RWPE2 (cell line): ENCODE measurements around the gene HAPLN3.

Experiments used
- ATAC-seq: fragments of 200-7000 bp; cut with Tn5 transposase; 3 replicates; pipeline ENCODE4 v1.9.1; 2021; ENCODE audit warnings: low read depth
- DNase-seq: peaks from one replicate; pipeline ENCODE4 v3.0.0-alpha.2; 2020; ENCODE audit warnings: low spot score
- H3K27ac ChIP-seq: fragments of 450-650 bp; 2 replicates; pipeline ENCODE4 v1.5.1; 2017; ENCODE audit warnings: mild to moderate bottlenecking; ENCODE audit not compliant: poor library complexity, severe bottlenecking
- H3K27me3 ChIP-seq: fragments of 250-450 bp; sonication (Bioruptor Pico); 2 replicates; pipeline ENCODE4 v1.5.1; 2021; ENCODE audit warnings: mild to moderate bottlenecking, moderate library complexity; ENCODE audit not compliant: insufficient read depth, poor library complexity, severe bottlenecking
- H3K36me3 ChIP-seq: fragments of 250-450 bp; sonication (Bioruptor Pico); 2 replicates; pipeline ENCODE4 v1.5.1; 2020; ENCODE audit warnings: low read depth, mild to moderate bottlenecking, moderate library complexity
- H3K4me1 ChIP-seq: fragments of 250-450 bp; sonication (Bioruptor Pico); 2 replicates; pipeline ENCODE4 v1.5.1; 2021; ENCODE audit warnings: mild to moderate bottlenecking, moderate library complexity; ENCODE audit not compliant: insufficient read depth, poor library complexity, severe bottlenecking
- H3K4me3 ChIP-seq: fragments of 250-450 bp; sonication (Bioruptor Pico); 2 replicates; pipeline ENCODE4 v1.5.1; 2021; ENCODE audit warnings: mild to moderate bottlenecking, moderate library complexity; ENCODE audit not compliant: severe bottlenecking
- H3K9me3 ChIP-seq: fragments of 250-450 bp; sonication (Bioruptor Pico); 2 replicates; pipeline ENCODE4 v1.5.1; 2021; ENCODE audit warnings: mild to moderate bottlenecking, moderate library complexity; ENCODE audit not compliant: severe bottlenecking
- TF ChIP-seq, protein P1 (sequence below): fragments of 450-650 bp; IDR thresholded peaks from one replicate; pipeline ENCODE4 v1.5.1; 2017; ENCODE audit warnings: mild to moderate bottlenecking, moderate library complexity; ENCODE audit not compliant: poor library complexity, severe bottlenecking

The HAPLN3 gene

DNA sequence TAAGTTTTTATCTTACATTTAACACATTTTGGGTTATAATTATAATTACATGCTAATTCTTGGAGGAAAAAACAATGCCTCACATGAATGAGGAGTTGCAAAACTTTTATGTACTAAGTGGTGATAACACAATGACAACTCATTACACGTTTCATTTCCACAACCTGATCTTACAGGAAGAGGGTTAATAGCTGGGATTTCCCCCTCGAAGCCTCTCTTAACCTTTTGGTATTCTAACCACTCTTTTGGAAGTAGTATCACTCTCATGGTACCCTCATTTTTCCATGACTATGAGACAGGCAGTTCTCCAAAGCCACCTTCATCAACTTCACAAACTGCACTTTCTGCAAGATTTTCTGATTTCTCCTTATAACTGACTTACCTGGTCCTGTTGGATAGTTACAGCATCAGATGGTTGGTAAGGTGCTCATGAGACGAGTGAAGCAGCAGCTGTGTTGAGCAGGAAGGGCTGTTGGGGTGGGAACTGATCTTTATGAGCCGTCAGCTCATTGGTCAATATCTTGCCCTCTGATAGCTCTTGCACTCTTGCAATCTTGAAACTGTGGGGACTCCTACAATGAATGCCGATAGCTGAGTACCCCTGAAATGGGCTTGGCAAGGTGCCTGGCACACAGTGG is 50.5 kb downstream of the HAPLN3 start:
- DNase-seq (no peak), ATAC-seq (no peak)
- Histone ChIP-seq H3K4me1 (no peaks in the 10 kb centered on the region), H3K4me3 (no peak overlapping the region), H3K27ac (no peak overlapping the region), H3K36me3 (no peaks in the 10 kb centered on the region), H3K9me3 (no peaks in the 10 kb centered on the region), H3K27me3 (no peaks in the 10 kb centered on the region)
- TF ChIP-seq, protein P1, sequence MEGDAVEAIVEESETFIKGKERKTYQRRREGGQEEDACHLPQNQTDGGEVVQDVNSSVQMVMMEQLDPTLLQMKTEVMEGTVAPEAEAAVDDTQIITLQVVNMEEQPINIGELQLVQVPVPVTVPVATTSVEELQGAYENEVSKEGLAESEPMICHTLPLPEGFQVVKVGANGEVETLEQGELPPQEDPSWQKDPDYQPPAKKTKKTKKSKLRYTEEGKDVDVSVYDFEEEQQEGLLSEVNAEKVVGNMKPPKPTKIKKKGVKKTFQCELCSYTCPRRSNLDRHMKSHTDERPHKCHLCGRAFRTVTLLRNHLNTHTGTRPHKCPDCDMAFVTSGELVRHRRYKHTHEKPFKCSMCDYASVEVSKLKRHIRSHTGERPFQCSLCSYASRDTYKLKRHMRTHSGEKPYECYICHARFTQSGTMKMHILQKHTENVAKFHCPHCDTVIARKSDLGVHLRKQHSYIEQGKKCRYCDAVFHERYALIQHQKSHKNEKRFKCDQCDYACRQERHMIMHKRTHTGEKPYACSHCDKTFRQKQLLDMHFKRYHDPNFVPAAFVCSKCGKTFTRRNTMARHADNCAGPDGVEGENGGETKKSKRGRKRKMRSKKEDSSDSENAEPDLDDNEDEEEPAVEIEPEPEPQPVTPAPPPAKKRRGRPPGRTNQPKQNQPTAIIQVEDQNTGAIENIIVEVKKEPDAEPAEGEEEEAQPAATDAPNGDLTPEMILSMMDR, result no peak

DNA sequence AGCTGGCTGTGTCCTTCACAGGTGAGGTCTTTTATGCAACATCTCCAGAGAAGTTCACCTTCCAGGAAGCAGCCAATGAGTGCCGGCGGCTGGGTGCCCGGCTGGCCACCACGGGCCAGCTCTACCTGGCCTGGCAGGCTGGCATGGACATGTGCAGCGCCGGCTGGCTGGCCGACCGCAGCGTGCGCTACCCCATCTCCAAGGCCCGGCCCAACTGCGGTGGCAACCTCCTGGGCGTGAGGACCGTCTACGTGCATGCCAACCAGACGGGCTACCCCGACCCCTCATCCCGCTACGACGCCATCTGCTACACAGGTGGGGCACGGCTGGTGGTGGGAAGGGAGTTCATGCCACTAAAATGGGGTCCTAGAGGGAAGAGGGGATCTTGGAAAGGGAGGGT is 52.0 kb downstream of the HAPLN3 start:
- no peaks in the 10 kb centered on the region for H3K27me3 ChIP-seq
- H3K9me3 ChIP-seq, result no peaks in the 10 kb centered on the region
- TF ChIP-seq, protein P1, result no peak
- H3K4me3 ChIP-seq, result no peak overlapping the region
- DNase-seq, result peak; percentile 73
- H3K27ac ChIP-seq, result no peak overlapping the region
- ATAC-seq, result no peak
- H3K36me3 ChIP-seq, result no peaks in the 10 kb centered on the region
- H3K4me1 ChIP-seq, result no peaks in the 10 kb centered on the region

DNA sequence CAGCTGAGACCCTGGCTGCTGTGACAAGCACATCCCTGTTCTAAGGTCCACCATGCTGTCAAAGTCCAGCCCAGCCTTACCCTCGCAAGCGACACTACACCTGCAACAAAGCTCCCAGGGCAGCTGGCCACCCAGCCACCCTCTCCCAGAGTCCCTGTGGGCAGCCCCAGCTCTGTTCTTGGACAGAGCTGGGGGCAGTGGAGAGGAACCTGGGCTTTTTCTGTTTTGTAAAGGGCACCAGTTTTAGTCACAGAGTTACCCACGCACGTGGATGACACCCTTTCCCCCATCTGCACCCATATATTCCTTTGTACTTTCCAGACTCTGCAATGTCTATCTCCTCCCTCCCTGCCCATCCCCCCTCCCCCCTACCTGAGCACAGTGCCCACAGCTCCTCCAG is 53.2 kb downstream of the HAPLN3 start:
- Histone ChIP-seq H3K4me1 (no peaks in the 10 kb centered on the region), H3K4me3 (no peak overlapping the region), H3K27me3 (no peaks in the 10 kb centered on the region), H3K36me3 (no peaks in the 10 kb centered on the region), H3K9me3 (no peaks in the 10 kb centered on the region), H3K27ac (no peak overlapping the region)
- ATAC-seq (no peak), DNase-seq (peak; percentile 66)
- TF ChIP-seq, protein P1, result no peak

DNA sequence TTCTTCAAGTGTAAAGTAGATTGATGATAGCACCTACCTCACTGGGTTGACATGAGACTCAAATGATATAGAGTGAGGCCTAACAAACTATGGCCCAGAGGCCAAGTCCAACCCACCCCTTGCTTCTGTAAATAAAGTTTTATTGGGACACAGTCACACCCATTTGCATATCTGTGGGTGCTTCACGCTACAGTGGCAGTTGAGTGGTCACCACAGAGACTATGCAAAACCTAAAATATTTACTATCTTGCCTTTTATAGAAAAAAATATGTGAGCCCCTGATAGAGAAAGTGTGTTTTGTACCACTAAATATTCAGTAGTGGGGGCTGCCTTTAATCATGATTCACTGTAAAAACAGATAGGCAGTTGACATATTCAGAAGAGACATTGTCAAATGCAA is 54.1 kb downstream of the HAPLN3 start:
- ATAC-seq, result no peak
- TF ChIP-seq, protein P1, result no peak
- H3K27me3 ChIP-seq, result no peaks in the 10 kb centered on the region
- H3K4me1 ChIP-seq, result no peaks in the 10 kb centered on the region
- no peaks in the 10 kb centered on the region for H3K9me3 ChIP-seq
- H3K27ac ChIP-seq, result no peak overlapping the region
- H3K36me3 ChIP-seq, result no peaks in the 10 kb centered on the region
- no peak overlapping the region for H3K4me3 ChIP-seq
- no peak for DNase-seq

DNA sequence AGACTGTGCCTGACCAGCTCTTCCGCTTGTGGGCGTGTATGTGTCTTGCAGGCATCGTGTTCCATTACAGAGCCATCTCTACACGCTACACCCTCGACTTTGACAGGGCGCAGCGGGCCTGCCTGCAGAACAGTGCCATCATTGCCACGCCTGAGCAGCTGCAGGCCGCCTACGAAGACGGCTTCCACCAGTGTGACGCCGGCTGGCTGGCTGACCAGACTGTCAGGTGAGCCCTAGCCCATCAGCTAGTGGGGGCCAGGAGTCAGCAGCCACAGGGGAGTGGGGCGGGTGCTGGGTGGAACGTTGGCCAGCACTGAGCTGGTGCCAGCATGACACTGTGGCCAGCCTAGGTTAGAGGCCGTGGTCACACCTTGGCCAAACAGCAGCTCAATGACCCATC is 55.4 kb downstream of the HAPLN3 start:
- no peaks in the 10 kb centered on the region for H3K4me1 ChIP-seq
- no peak overlapping the region for H3K4me3 ChIP-seq
- ATAC-seq, result no peak
- no peaks in the 10 kb centered on the region for H3K27me3 ChIP-seq
- DNase-seq, result no peak
- H3K27ac ChIP-seq, result no peak overlapping the region
- TF ChIP-seq, protein P1, result no peak
- H3K9me3 ChIP-seq, result no peaks in the 10 kb centered on the region
- H3K36me3 ChIP-seq, result no peaks in the 10 kb centered on the region
